NCI-H748 treated with DMSO at 0.1 percent for 48 hours (cell line): ENCODE measurements around the gene PPAT.
A peak's percentile ranks its signal among the peaks of the same experiment; 100 is the strongest.

Experiments
- DNase-seq: peaks from one replicate; lab custom pipeline; 2025; lab: John Stamatoyannopoulos, UW

Gene PPAT

GRCh38 chr4:56434599-56435139, 746 bp downstream of the PPAT start:
- no peak for DNase-seq

- DNase-seq, result no peak
Observed at GRCh38 chr4:56433280-56433679, 2.1 kb downstream of the PPAT start.

GRCh38 chr4:56430203-56430602, 5.2 kb downstream of the PPAT start:
- no peak for DNase-seq

- no peak for DNase-seq
Observed at GRCh38 chr4:56427179-56427578, 8.2 kb downstream of the PPAT start.

- no peak for DNase-seq
Observed at GRCh38 chr4:56426273-56426672, 9.1 kb downstream of the PPAT start.

- no peak for DNase-seq
Observed at GRCh38 chr4:56425518-56425917, 9.9 kb downstream of the PPAT start.

- no peak for DNase-seq
Observed at GRCh38 chr4:56424697-56425514, 10.5 kb downstream of the PPAT start.

GRCh38 chr4:56424176-56424575, 11.2 kb downstream of the PPAT start:
- no peak for DNase-seq

GRCh38 chr4:56417396-56417795, 18.0 kb downstream of the PPAT start:
- no peak for DNase-seq

GRCh38 chr4:56416349-56416748, 19.1 kb downstream of the PPAT start:
- no peak for DNase-seq

GRCh38 chr4:56414135-56414670, 21.2 kb downstream of the PPAT start:
- no peak for DNase-seq

GRCh38 chr4:56410247-56411062, 25.0 kb downstream of the PPAT start:
- peak; percentile 62 for DNase-seq

- no peak for DNase-seq
Observed at GRCh38 chr4:56409511-56410090, 25.8 kb downstream of the PPAT start.

- DNase-seq, result no peak
Observed at GRCh38 chr4:56408978-56409377, 26.4 kb downstream of the PPAT start.

- no peak for DNase-seq
Observed at GRCh38 chr4:56406151-56406550, 29.3 kb downstream of the PPAT start.

GRCh38 chr4:56405016-56405415, 30.4 kb downstream of the PPAT start:
- DNase-seq, result no peak

GRCh38 chr4:56400560-56400959, 34.9 kb downstream of the PPAT start:
- no peak for DNase-seq

GRCh38 chr4:56391270-56391669, 44.1 kb downstream of the PPAT start:
- DNase-seq, result no peak

GRCh38 chr4:56389558-56389957, 45.9 kb downstream of the PPAT start:
- DNase-seq, result no peak

GRCh38 chr4:56388306-56388705, 47.1 kb downstream of the PPAT start:
- DNase-seq, result no peak

GRCh38 chr4:56387023-56388001, 48.1 kb downstream of the PPAT start, which contains the start of gene AASDH:
Gene AASDH, minus strand, starts transcription at chr4:56387491. Its CDS starts 3,192 bp downstream, at chr4:56384299.
- peak; percentile 85 for DNase-seq
